WTC11 (cell line): ENCODE results near the gene ZFP90. TPM values are rescaled to one million over a fixed set of nuclear protein-coding genes. Genes with fewer than 3 reads are reported as not detected.

ENCODE experiments used
- ATAC-seq: fragments of 200-7000 bp; cut with Tn5 transposase; 2 replicates; pipeline ENCODE4 v1.10.0; 2021; ENCODE audit warnings: mild to moderate bottlenecking, moderate library complexity
- CTCF ChIA-PET: fragments of 300-600 bp; sonication (Branson Sonifier 250); formaldehyde crosslinking; loops from one replicate; lab custom pipeline; 2021; ENCODE audit warnings: antibody characterized with exemption; lab: Charles Lee
- POLR2A ChIA-PET: fragments of 350-600 bp; sonication (Branson Sonifier 250); formaldehyde crosslinking; loops from one replicate; lab custom pipeline; 2021; ENCODE audit warnings: antibody characterized with exemption; lab: Charles Lee
- DNase-seq: peaks from one replicate; pipeline ENCODE4 v3.0.0; 2021; ENCODE audit warnings: low spot score
- H3K27ac Mint-ChIP-seq: 2 replicates; pipeline ENCODE4 v1.8.0; 2021; ENCODE audit warnings: mixed read lengths
- H3K27me3 Mint-ChIP-seq: 2 replicates; pipeline ENCODE4 v1.8.0; 2021; ENCODE audit warnings: low read depth, mild to moderate bottlenecking, moderate library complexity, mixed read lengths
- H3K36me3 Mint-ChIP-seq: 2 replicates; pipeline ENCODE4 v1.8.0; 2021; ENCODE audit warnings: mixed read lengths
- H3K4me1 Mint-ChIP-seq: 2 replicates; pipeline ENCODE4 v1.8.0; 2022; ENCODE audit warnings: mixed read lengths
- H3K4me3 Mint-ChIP-seq: 2 replicates; pipeline ENCODE4 v1.8.0; 2021; ENCODE audit warnings: mild to moderate bottlenecking, moderate library complexity, mixed read lengths
- H3K9me3 Mint-ChIP-seq: 2 replicates; pipeline ENCODE4 v1.8.0; 2021; ENCODE audit warnings: mixed read lengths
- ARID4B ChIP-seq: sonication (generic); formaldehyde crosslinking; IDR thresholded peaks from 2 replicates; pipeline ENCODE4 v1.8.0; 2023; ENCODE audit warnings: missing genetic modification reagents, mild to moderate bottlenecking, borderline replicate concordance
- CDX4 ChIP-seq: fragments of 250-450 bp; sonication (Bioruptor Pico); IDR thresholded peaks from 2 replicates; pipeline ENCODE4 v1.9.0; 2021; ENCODE audit warnings: moderate library complexity, mild to moderate bottlenecking, inconsistent platforms, borderline replicate concordance
- E2F1 ChIP-seq: sonication (generic); formaldehyde crosslinking; IDR thresholded peaks from 2 replicates; pipeline ENCODE4 v1.8.0; 2022; ENCODE audit warnings: mild to moderate bottlenecking, missing genetic modification reagents
- EMX1 ChIP-seq: fragments of 250-450 bp; sonication (Bioruptor Pico); IDR thresholded peaks from 2 replicates; pipeline ENCODE4 v1.8.0; 2021; ENCODE audit warnings: mild to moderate bottlenecking
- ESRRA ChIP-seq: sonication (generic); formaldehyde crosslinking; IDR thresholded peaks from 2 replicates; pipeline ENCODE4 v1.8.1; 2022; ENCODE audit warnings: mild to moderate bottlenecking, missing genetic modification reagents, borderline replicate concordance
- FOXP1 ChIP-seq: sonication (generic); formaldehyde crosslinking; IDR thresholded peaks from 2 replicates; pipeline ENCODE4 v1.8.0; 2022; ENCODE audit warnings: missing genetic modification reagents, mild to moderate bottlenecking, moderate library complexity, borderline replicate concordance
- IRF1 ChIP-seq: sonication (generic); formaldehyde crosslinking; IDR thresholded peaks from 2 replicates; pipeline ENCODE4 v1.8.0; 2023; ENCODE audit warnings: missing genetic modification reagents
- JAZF1 ChIP-seq: fragments of 250-450 bp; sonication (Bioruptor Pico); IDR thresholded peaks from 2 replicates; pipeline ENCODE4 v1.9.0; 2021; ENCODE audit warnings: moderate library complexity, mild to moderate bottlenecking, inconsistent platforms
- PREB ChIP-seq: sonication (generic); formaldehyde crosslinking; IDR thresholded peaks from 2 replicates; pipeline ENCODE4 v1.8.1; 2022; ENCODE audit warnings: mild to moderate bottlenecking, missing genetic modification reagents, moderate library complexity, borderline replicate concordance
- SMAD4 ChIP-seq: sonication (generic); formaldehyde crosslinking; IDR thresholded peaks from 2 replicates; pipeline ENCODE4 v1.8.0; 2022; ENCODE audit warnings: mild to moderate bottlenecking, missing genetic modification reagents
- TCF7 ChIP-seq: sonication (generic); formaldehyde crosslinking; IDR thresholded peaks from 2 replicates; pipeline ENCODE4 v1.8.0; 2022; ENCODE audit warnings: mild to moderate bottlenecking, low read depth, missing genetic modification reagents, moderate library complexity
- TP53 ChIP-seq: sonication (generic); formaldehyde crosslinking; IDR thresholded peaks from 2 replicates; pipeline ENCODE4 v1.8.1; 2023; ENCODE audit warnings: mild to moderate bottlenecking, missing genetic modification reagents
- USF2 ChIP-seq: sonication (generic); formaldehyde crosslinking; IDR thresholded peaks from 2 replicates; pipeline ENCODE4 v1.8.1; 2023; ENCODE audit warnings: mild to moderate bottlenecking, missing genetic modification reagents, moderate library complexity
- ZNF263 ChIP-seq: sonication (generic); formaldehyde crosslinking; IDR thresholded peaks from 2 replicates; pipeline ENCODE4 v1.8.1; 2022; ENCODE audit warnings: low read depth, mild to moderate bottlenecking, moderate library complexity, missing genetic modification reagents
- ZNF396 ChIP-seq: fragments of 250-450 bp; sonication (Bioruptor Pico); IDR thresholded peaks from 2 replicates; pipeline ENCODE4 v1.8.0; 2021; ENCODE audit warnings: mild to moderate bottlenecking, moderate library complexity, borderline replicate concordance
- ZNF671 ChIP-seq: fragments of 250-450 bp; sonication (Bioruptor Pico); IDR thresholded peaks from 2 replicates; pipeline ENCODE4 v1.8.0; 2021; ENCODE audit warnings: mild to moderate bottlenecking
- total RNA-seq: library from RNA; stranded (reverse); gene quantifications from 3 replicates; pipeline ENCODE4 v1.2.3, GENCODE V29; 2021

ZFP90 gene
- total RNA-seq, 1 experiment from 2014 or later: 21.7 TPM

- Mint-ChIP-seq H3K27ac (no peak overlapping the region), H3K9me3 (peaks cover 90% of the 10 kb centered on the region), H3K27me3 (peaks cover 36% of the 10 kb centered on the region), H3K4me1 (no peaks in the 10 kb centered on the region), H3K4me3 (no peak overlapping the region), H3K36me3 (peaks cover 99% of the 10 kb centered on the region)
- ATAC-seq (no peak), DNase-seq (no peak)
- ChIA-PET CTCF (no interaction called here), POLR2A (no interaction called here)
- TF ChIP-seq PREB (CRISPR knock-in tag) (no peak), TCF7 (no peak), E2F1 (CRISPR knock-in tag) (no peak), ZNF396 (CRISPR knock-in tag) (no peak), ZNF263 (no peak), SMAD4 (no peak), ESRRA (CRISPR knock-in tag) (no peak), JAZF1 (CRISPR knock-in tag) (no peak), TP53 (CRISPR knock-in tag) (no peak), ARID4B (CRISPR knock-in tag) (no peak), EMX1 (CRISPR knock-in tag) (no peak), CDX4 (CRISPR knock-in tag) (no peak), FOXP1 (no peak), ZNF671 (CRISPR knock-in tag) (no peak), IRF1 (no peak), USF2 (no peak)
Observed at GRCh38 chr16:68563631-68564381, 24.7 kb downstream of the ZFP90 start.
